ENCODE measurements around the gene FOXK1. TPM values are rescaled to one million over a fixed set of nuclear protein-coding genes. Genes with fewer than 3 reads are reported as not detected.

FOXK1 gene
- 31.8 and 31.9 TPM in 2 replicates for total RNA-seq

DNA sequence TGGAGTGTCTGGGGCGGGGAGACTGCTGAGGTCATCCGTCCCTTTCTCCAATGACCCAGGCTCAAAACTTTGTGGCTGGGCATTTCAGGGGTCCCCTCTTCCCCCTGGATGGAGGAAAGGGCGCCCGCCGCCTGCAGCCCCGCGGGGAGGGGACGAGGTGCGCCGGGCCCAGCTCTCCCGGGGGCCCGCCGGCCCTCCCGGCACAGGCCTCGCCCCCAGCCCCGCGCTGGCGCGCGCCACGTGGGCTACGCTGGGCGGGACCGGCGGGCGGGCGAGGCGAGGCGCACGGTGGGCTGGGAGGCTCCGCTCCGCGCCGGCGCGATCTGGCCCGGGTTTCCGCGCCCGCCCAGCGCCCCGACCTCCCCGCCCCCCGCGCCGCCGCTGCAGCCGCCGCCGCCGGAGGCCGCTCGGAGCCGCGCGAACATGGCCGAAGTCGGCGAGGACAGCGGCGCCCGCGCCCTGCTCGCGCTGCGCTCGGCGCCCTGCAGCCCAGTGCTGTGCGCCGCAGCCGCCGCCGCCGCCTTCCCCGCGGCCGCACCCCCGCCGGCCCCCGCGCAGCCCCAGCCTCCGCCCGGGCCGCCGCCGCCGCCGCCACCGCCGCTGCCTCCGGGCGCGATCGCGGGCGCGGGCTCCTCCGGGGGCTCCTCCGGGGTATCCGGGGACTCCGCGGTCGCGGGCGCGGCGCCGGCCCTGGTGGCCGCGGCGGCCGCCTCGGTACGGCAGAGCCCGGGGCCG is at the start of gene FOXK1:
FOXK1 (plus strand) TSS at position 410 of the 735 bp plus-strand sequence; CDS start at position 424, 14 bp downstream.

GRCh38 chr7:4775250-4775847 is 93.3 kb downstream of the FOXK1 start, which contains the start of gene AP5Z1:
Gene AP5Z1 (plus strand): TSS chr7:4775623. CDS start chr7:4775716, 93 bp downstream.

Small RNAs within 50 kb of the gene (small RNA-seq; reads per million reads assigned to genes)
- gene MIR4656 = not detected
- gene RF00019 = not detected

Other genes starting within 250 kb of the FOXK1 start
- gene AP5Z1, start 93.3 kb downstream of the FOXK1 start, total RNA-seq = 66.7 and 67.7 TPM in 2 replicates
- gene PAPOLB, start 179.7 kb downstream of the FOXK1 start, total RNA-seq = under 0.01 and 0.16 TPM in 2 replicates
- 0.81 and 2.3 TPM in 2 replicates for gene RADIL, start 201.4 kb downstream of the FOXK1 start, total RNA-seq